ENCODE results near the gene RBFOX2. TPM values are rescaled to one million over a fixed set of nuclear protein-coding genes. Genes with fewer than 3 reads are reported as not detected.

The RBFOX2 gene
- total and polyA plus RNA-seq, 2 of the 8 experiments (the other 6 are each of a cell fraction or from before 2014, with no cell fraction given): 121 to 122 TPM

GRCh38 chr22:35988030-35988429 lies 40.6 kb downstream of the RBFOX2 start:
- H3K56ac ChIP-seq (replicated peaks; ENCODE audit: insufficient read length, low read depth, low read length): no peak overlapping the region
- H2AK5ac ChIP-seq (ENCODE audit: low read depth, low read length): no peak overlapping the region
- H3K27ac ChIP-seq (ENCODE audit: low read depth, low read length): no peak overlapping the region
- H3K23ac ChIP-seq (ENCODE audit: insufficient read length): no peak overlapping the region
- 96% methylated on average over 4 of the region's 4 CpGs; no CpG with 5 or more reads in 1 of the 2 experiments for WGBS, 2 experiments (ENCODE audit: extremely low coverage in 1 of 2, insufficient coverage in 1 of 2, insufficient read length in 1 of 2, insufficient replicate concordance in 2 of 2, low coverage in 1 of 2, low lambda C conversion rate in 2 of 2, missing lambda C conversion rate in 1 of 2)
- H3K18ac ChIP-seq (ENCODE audit: extremely low read depth, low read length): no peak overlapping the region
- H3K79me2 ChIP-seq (ENCODE audit: control insufficient read depth in 1 of 2, insufficient read depth in 2 of 2, low read length in 2 of 2): peaks cover 0 to 77% of the 10 kb centered on the region in 2 experiments; a peak in 2 of 4 replicates
- no peak overlapping the region for H3K9ac ChIP-seq (replicated peaks in 1 of 4; ENCODE audit: extremely low read depth in 1 of 4, low read depth in 3 of 4, low read length in 3 of 4)
- H2AFZ ChIP-seq (ENCODE audit: low read length): no peak overlapping the region
- no peak overlapping the region for H2BK5ac ChIP-seq (ENCODE audit: low read depth, low read length)
- peaks cover 0 to 6% (median 0%) of the 10 kb centered on the region in 4 experiments; a peak in 3 of 7 replicates for H3K4me1 ChIP-seq (replicated peaks in 1 of 4; ENCODE audit: control insufficient read depth in 3 of 4, insufficient read depth in 4 of 4, low read length in 3 of 4)
- peaks cover 3% of the 10 kb centered on the region; the same call in 1 of the 2 replicates for H3K79me1 ChIP-seq (ENCODE audit: low read depth, low read length)
- POLR2A ChIA-PET (ENCODE audit: partially characterized antibody): interaction anchor here (1.2 kb wide), 1 partner anchor 8 kb away, joined by 4 read pairs; no protein-coding TSS in a partner anchor
- H3K23me2 ChIP-seq (ENCODE audit: low read depth, low read length): no peaks in the 10 kb centered on the region
- H3K4me3 ChIP-seq (ENCODE audit: extremely low read depth in 1 of 4, insufficient read depth in 2 of 4, low read depth in 3 of 4, low read length in 4 of 4): no peak overlapping the region
- CTCF ChIA-PET (ENCODE audit: partially characterized antibody): interaction anchor here (0.7 to 2.2 kb wide), 2 partner anchors 11 to 78 kb away, joined by 3 to 11 read pairs; no protein-coding TSS in a partner anchor
- no peak overlapping the region for H4K5ac ChIP-seq (ENCODE audit: insufficient read length, low read depth, low read length)
- no peak overlapping the region for H2BK12ac ChIP-seq (ENCODE audit: low read depth, low read length)
- FAIRE-seq: no peak
- no peak overlapping the region for H3K14ac ChIP-seq (ENCODE audit: insufficient read length)
- no peak overlapping the region for H4K91ac ChIP-seq (replicated peaks; ENCODE audit: insufficient read length, low read length)
- no peak overlapping the region for H4K8ac ChIP-seq (ENCODE audit: extremely low read depth, insufficient read depth, low read length)
- H4K20me1 ChIP-seq (replicated peaks in 1 of 2; ENCODE audit: control insufficient read depth in 1 of 2, insufficient read depth in 2 of 2, low read length in 2 of 2): peaks cover 5 to 6% of the 10 kb centered on the region in 2 experiments
- H3K4ac ChIP-seq (replicated peaks; ENCODE audit: insufficient read length, low read depth, low read length): no peak overlapping the region
- no peak overlapping the region for H3K4me2 ChIP-seq (ENCODE audit: insufficient read depth in 1 of 2, low read depth in 2 of 2, low read length in 2 of 2)
- no peak overlapping the region for H2BK15ac ChIP-seq (ENCODE audit: low read length)
- H3K27me3 ChIP-seq (replicated peaks in 1 of 4; ENCODE audit: control insufficient read depth in 3 of 4, extremely low read depth in 1 of 4, insufficient read depth in 3 of 4, low read length in 3 of 4): no peaks in the 10 kb centered on the region
- no peak overlapping the region for H2BK120ac ChIP-seq (replicated peaks; ENCODE audit: low read depth, low read length)
- DNase-seq (ENCODE audit: low read depth in 1 of 2, low spot score in 2 of 2): no peak
- no peak overlapping the region for H2BK20ac ChIP-seq (ENCODE audit: low read length)
- no peaks in the 10 kb centered on the region for H3K36me3 ChIP-seq (ENCODE audit: control insufficient read depth in 2 of 4, insufficient read depth in 4 of 4, low read length in 3 of 4)
- H3K9me3 ChIP-seq (ENCODE audit: insufficient read depth in 2 of 2, low read depth in 1 of 2, low read length in 1 of 2): no peaks in the 10 kb centered on the region; a peak in 1 of 4 replicates
- TF ChIP-seq BACH1 (IDR thresholded peaks at IDR 0.05; ENCODE audit: low read length) (no peak), RAD21 (IDR thresholded peaks at IDR 0.05 in 1 of 2, conservative IDR thresholded peaks at IDR 0.05 in 1 of 2; ENCODE audit: low read depth in 2 of 2, low read length in 2 of 2) (no peak), RBBP5 (IDR thresholded peaks at IDR 0.05; ENCODE audit: borderline replicate concordance, low read depth, low read length) (no peak), EGR1 (IDR thresholded peaks at IDR 0.05; ENCODE audit: borderline replicate concordance, low read depth, low read length) (no peak), POLR2A (IDR thresholded peaks at IDR 0.05; ENCODE audit: control extremely low read depth in 1 of 2, low read depth in 2 of 2, low read length in 2 of 2) (no peak), GTF2F1 (IDR thresholded peaks at IDR 0.05; ENCODE audit: borderline replicate concordance, low read depth, low read length) (no peak), ASH2L (IDR thresholded peaks at IDR 0.05; ENCODE audit: low read length) (no peak), FOSL1 (IDR thresholded peaks at IDR 0.05; ENCODE audit: insufficient read depth, low read depth, low read length) (no peak), RXRA (IDR thresholded peaks at IDR 0.05; ENCODE audit: insufficient read depth, low read depth, low read length) (no peak), CHD1 (IDR thresholded peaks at IDR 0.05; ENCODE audit: low read depth, low read length) (no peak)

Measured in H1 (cell line).